HG03196 (cell line): Measurements from ENCODE around the gene SLC12A8.

Source experiments
- ATAC-seq: cut with Tn5 transposase; IDR thresholded peaks from one replicate; pipeline ENCODE4 v1.9.1; 2021; ENCODE audit not compliant: unreplicated experiment

Gene SLC12A8

GRCh38 chr3:125188955-125189354 is 23.6 kb downstream of the SLC12A8 start:
- ATAC-seq = no peak

GRCh38 chr3:125187599-125187910 is 25.0 kb downstream of the SLC12A8 start:
- ATAC-seq = no peak

- no peak for ATAC-seq
Observed at GRCh38 chr3:125186800-125187598, 25.5 kb downstream of the SLC12A8 start.

GRCh38 chr3:125186261-125186787 is 26.2 kb downstream of the SLC12A8 start:
- no peak for ATAC-seq

- no peak for ATAC-seq
Observed at GRCh38 chr3:125185805-125186204, 26.7 kb downstream of the SLC12A8 start.

- no peak for ATAC-seq
Observed at GRCh38 chr3:125179884-125180240, 32.7 kb downstream of the SLC12A8 start.

- ATAC-seq = no peak
Observed at GRCh38 chr3:125179143-125179883, 33.2 kb downstream of the SLC12A8 start.

GRCh38 chr3:125177746-125178145 is 34.8 kb downstream of the SLC12A8 start:
- ATAC-seq = no peak

- ATAC-seq = no peak
Observed at GRCh38 chr3:125175295-125176078, 37.1 kb downstream of the SLC12A8 start.

GRCh38 chr3:125172346-125172745 is 40.2 kb downstream of the SLC12A8 start:
- ATAC-seq = no peak

GRCh38 chr3:125168711-125169393 is 43.7 kb downstream of the SLC12A8 start:
- ATAC-seq = no peak

GRCh38 chr3:125166599-125167136 is 45.9 kb downstream of the SLC12A8 start:
- no peak for ATAC-seq

- no peak for ATAC-seq
Observed at GRCh38 chr3:125165948-125166553, 46.5 kb downstream of the SLC12A8 start.

GRCh38 chr3:125165189-125165947 is 47.2 kb downstream of the SLC12A8 start:
- ATAC-seq = no peak

- ATAC-seq = no peak
Observed at GRCh38 chr3:125163739-125164601, 48.6 kb downstream of the SLC12A8 start.

- no peak for ATAC-seq
Observed at GRCh38 chr3:125161607-125162219, 50.8 kb downstream of the SLC12A8 start.

GRCh38 chr3:125160606-125161371 is 51.8 kb downstream of the SLC12A8 start:
- no peak for ATAC-seq
